ENCODE data around the gene UCP1.
"Not testable (repeated sequence)": the region's sequence is repeated elsewhere in the genome, so short reads cannot be mapped to it uniquely, and the experiment has no call there.

Gene UCP1

DNA sequence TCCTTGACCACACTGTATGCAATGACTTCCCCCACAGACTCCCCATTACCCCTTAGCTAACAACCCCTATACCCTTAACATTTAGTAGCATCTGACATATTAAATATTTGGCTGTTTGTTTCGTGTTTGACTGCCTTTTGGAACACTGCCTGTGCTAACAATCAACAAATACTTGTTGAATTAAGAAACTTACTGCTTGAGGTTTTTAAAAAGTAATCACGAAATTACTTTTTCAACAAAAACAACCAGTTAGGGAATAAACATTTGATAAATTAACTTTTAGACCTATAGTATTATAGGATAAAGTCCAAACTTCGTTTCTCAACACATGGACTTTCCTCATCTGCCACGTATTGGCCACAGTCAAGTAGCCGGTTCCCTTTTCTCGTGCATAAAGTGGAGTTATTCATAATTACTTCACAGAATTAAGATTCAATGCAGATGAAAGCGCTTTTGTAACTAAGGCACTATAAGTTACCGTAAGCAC lies 45.3 kb downstream of the UCP1 start:
- peaks cover 21% of the 10 kb centered on the region for H3K36me3 ChIP-seq (ENCODE audit: insufficient read depth, low read length)
- peak overlapping the region; percentile 78 for H3K9ac ChIP-seq (ENCODE audit: insufficient read length)
- TF ChIP-seq EZH2 (IDR thresholded peaks at IDR 0.05), result no peak
- no peak for TF ChIP-seq POLR2AphosphoS5 (IDR thresholded peaks at IDR 0.05; ENCODE audit: borderline replicate concordance, low read depth, low read length)
- TF ChIP-seq FOXP2 (optimal IDR thresholded peaks at IDR 0.05; ENCODE audit: control extremely low read depth, extremely low read length, insufficient read depth), result no peak
- no peak for DNase-seq (ENCODE audit: low read depth, low spot score)
- no peaks in the 10 kb centered on the region for H3K9me3 ChIP-seq (ENCODE audit: low read depth, low read length)
- no peak overlapping the region for H3K27ac ChIP-seq
- H3K4me3 ChIP-seq, result peak overlapping the region; percentile 87

DNA sequence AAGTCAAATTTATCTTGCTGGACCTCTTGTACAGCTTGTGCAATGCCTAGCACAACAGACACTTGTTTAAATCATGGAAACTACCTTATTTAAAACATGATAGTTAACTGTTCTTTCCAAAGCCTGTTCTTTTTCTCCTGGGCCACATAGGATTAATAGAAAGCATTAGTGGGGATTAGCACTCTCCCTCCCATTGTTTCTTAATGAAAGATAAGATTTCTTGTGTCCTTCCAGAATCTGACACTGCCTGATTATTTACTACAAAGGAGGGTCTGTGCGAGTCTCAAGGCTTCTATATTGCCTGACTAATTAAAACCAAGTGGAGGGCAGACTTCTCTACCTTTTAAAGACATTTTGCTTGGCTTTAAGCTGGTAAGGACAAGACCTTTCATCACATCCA lies 53.3 kb downstream of the UCP1 start:
- no peak overlapping the region for H3K27ac ChIP-seq
- TF ChIP-seq EZH2 (IDR thresholded peaks at IDR 0.05), result no peak
- TF ChIP-seq FOXP2 (optimal IDR thresholded peaks at IDR 0.05; ENCODE audit: control extremely low read depth, extremely low read length, insufficient read depth), result no peak
- TF ChIP-seq POLR2AphosphoS5 (IDR thresholded peaks at IDR 0.05; ENCODE audit: borderline replicate concordance, low read depth, low read length), result no peak
- no peak for DNase-seq (ENCODE audit: low read depth, low spot score)
- no peak overlapping the region for H3K9ac ChIP-seq (ENCODE audit: insufficient read length)
- no peaks in the 10 kb centered on the region for H3K36me3 ChIP-seq (ENCODE audit: insufficient read depth, low read length)
- H3K9me3 ChIP-seq (ENCODE audit: low read depth, low read length), result no peaks in the 10 kb centered on the region
- H3K4me3 ChIP-seq, result no peak overlapping the region

DNA sequence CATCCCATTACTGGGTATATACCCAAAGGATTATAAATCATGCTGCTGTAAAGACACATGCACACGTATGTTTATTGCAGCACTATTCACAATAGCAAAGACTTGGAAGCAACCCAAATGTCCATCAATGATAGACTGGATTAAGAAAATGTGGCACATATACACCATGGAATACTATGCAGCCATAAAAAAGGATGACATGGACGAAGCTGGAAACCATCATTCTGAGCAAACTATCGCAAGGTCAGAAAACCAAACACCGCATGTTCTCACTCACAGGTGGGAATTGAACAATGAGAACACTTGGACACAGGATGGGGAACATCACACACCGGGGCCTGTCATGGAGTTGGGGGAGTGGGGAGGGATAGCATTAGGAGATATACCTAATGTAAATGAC lies 55.0 kb downstream of the UCP1 start:
- not testable (repeated sequence) for H3K27ac ChIP-seq; H3K36me3 ChIP-seq (ENCODE audit: insufficient read depth, low read length); H3K4me3 ChIP-seq; H3K9ac ChIP-seq (ENCODE audit: insufficient read length); DNase-seq (ENCODE audit: low read depth, low spot score); H3K9me3 ChIP-seq (ENCODE audit: low read depth, low read length)
